ENCODE data around the gene ITGA2B.

The ITGA2B gene

DNA sequence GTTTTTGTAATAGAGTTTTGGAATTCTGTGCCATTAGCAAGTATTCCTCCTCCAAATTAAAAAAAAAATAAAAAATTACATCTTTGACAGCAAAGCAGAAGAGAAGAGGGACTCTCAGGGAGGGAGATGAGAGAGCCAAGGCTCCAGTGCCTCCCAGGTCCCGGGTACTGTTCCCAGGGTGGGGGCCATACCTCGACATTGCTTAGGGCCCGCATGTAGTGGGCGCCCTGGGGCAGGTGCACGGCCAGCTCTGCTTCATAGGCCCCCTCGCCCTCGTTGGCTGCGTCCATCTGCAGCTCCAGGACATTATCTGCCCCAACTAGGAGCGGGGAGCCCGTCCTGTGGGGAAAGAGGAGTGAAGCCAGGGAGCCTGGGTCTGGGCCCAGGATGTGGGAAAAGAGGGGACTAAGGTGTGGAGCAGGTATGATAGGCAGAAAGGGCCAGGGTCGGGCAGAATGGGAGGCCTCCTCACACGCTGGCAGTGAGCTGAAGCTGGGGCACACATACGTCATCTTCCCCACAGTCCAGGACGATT is 11.2 kb downstream of the ITGA2B start:
- no peak for TF ChIP-seq SIN3A (IDR thresholded peaks at IDR 0.05; ENCODE audit: borderline replicate concordance, insufficient read depth, low read length)
- no peak for TF ChIP-seq POLR2AphosphoS5 (IDR thresholded peaks at IDR 0.05; ENCODE audit: low read depth, low read length)
- no peak for TF ChIP-seq FOXP2 (optimal IDR thresholded peaks at IDR 0.05; ENCODE audit: borderline replicate concordance, extremely low read depth, extremely low read length, insufficient read depth)
- TF ChIP-seq TAF1 (IDR thresholded peaks at IDR 0.05; ENCODE audit: borderline replicate concordance, insufficient read depth, low read length) = no peak
- TF ChIP-seq, protein P1, sequence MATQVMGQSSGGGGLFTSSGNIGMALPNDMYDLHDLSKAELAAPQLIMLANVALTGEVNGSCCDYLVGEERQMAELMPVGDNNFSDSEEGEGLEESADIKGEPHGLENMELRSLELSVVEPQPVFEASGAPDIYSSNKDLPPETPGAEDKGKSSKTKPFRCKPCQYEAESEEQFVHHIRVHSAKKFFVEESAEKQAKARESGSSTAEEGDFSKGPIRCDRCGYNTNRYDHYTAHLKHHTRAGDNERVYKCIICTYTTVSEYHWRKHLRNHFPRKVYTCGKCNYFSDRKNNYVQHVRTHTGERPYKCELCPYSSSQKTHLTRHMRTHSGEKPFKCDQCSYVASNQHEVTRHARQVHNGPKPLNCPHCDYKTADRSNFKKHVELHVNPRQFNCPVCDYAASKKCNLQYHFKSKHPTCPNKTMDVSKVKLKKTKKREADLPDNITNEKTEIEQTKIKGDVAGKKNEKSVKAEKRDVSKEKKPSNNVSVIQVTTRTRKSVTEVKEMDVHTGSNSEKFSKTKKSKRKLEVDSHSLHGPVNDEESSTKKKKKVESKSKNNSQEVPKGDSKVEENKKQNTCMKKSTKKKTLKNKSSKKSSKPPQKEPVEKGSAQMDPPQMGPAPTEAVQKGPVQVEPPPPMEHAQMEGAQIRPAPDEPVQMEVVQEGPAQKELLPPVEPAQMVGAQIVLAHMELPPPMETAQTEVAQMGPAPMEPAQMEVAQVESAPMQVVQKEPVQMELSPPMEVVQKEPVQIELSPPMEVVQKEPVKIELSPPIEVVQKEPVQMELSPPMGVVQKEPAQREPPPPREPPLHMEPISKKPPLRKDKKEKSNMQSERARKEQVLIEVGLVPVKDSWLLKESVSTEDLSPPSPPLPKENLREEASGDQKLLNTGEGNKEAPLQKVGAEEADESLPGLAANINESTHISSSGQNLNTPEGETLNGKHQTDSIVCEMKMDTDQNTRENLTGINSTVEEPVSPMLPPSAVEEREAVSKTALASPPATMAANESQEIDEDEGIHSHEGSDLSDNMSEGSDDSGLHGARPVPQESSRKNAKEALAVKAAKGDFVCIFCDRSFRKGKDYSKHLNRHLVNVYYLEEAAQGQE (IDR thresholded peaks at IDR 0.05; ENCODE audit: insufficient read depth in 1 of 2, low read depth in 2 of 2, low read length in 2 of 2) = no peak

DNA sequence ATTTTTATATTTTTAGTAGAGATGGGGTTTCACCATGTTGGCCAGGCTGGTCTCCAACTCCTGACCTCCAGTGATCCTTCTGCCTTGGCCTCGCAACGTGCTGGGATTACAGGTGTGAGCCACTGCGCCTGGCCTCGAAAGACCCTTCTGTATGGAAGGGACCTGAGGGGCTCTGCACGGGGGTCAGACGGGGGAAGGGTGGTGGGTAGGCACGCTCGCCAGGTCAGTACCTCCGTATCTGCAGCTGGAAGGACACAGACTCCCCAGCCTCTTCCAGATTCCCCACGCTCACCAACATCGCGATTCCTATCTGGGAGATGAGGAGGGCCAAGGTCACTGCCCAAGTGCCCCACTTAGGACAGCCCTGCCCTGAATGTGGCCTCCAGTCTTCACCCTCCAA is 12.7 kb downstream of the ITGA2B start:
- TF ChIP-seq TAF1 (IDR thresholded peaks at IDR 0.05; ENCODE audit: borderline replicate concordance, insufficient read depth, low read length) (no peak), POLR2AphosphoS5 (IDR thresholded peaks at IDR 0.05; ENCODE audit: low read depth, low read length) (no peak), FOXP2 (optimal IDR thresholded peaks at IDR 0.05; ENCODE audit: borderline replicate concordance, extremely low read depth, extremely low read length, insufficient read depth) (no peak), SIN3A (IDR thresholded peaks at IDR 0.05; ENCODE audit: borderline replicate concordance, insufficient read depth, low read length) (no peak)
- TF ChIP-seq, protein P1 (IDR thresholded peaks at IDR 0.05; ENCODE audit: insufficient read depth in 1 of 2, low read depth in 2 of 2, low read length in 2 of 2) = no peak

GRCh38 chr17:44376124-44376523 is 13.3 kb downstream of the ITGA2B start:
- no peak for TF ChIP-seq SIN3A (IDR thresholded peaks at IDR 0.05; ENCODE audit: borderline replicate concordance, insufficient read depth, low read length)
- TF ChIP-seq, protein P1 (IDR thresholded peaks at IDR 0.05; ENCODE audit: insufficient read depth in 1 of 2, low read depth in 2 of 2, low read length in 2 of 2) = no peak
- TF ChIP-seq TAF1 (IDR thresholded peaks at IDR 0.05; ENCODE audit: borderline replicate concordance, insufficient read depth, low read length) = no peak
- TF ChIP-seq POLR2AphosphoS5 (IDR thresholded peaks at IDR 0.05; ENCODE audit: low read depth, low read length) = no peak
- no peak for TF ChIP-seq FOXP2 (optimal IDR thresholded peaks at IDR 0.05; ENCODE audit: borderline replicate concordance, extremely low read depth, extremely low read length, insufficient read depth)

GRCh38 chr17:44375196-44376017 is 14.0 kb downstream of the ITGA2B start:
- TF ChIP-seq TAF1 (IDR thresholded peaks at IDR 0.05; ENCODE audit: borderline replicate concordance, insufficient read depth, low read length) (no peak), FOXP2 (optimal IDR thresholded peaks at IDR 0.05; ENCODE audit: borderline replicate concordance, extremely low read depth, extremely low read length, insufficient read depth) (no peak)

- no peak for TF ChIP-seq FOXP2 (optimal IDR thresholded peaks at IDR 0.05; ENCODE audit: borderline replicate concordance, extremely low read depth, extremely low read length, insufficient read depth)
- no peak for TF ChIP-seq SIN3A (IDR thresholded peaks at IDR 0.05; ENCODE audit: borderline replicate concordance, insufficient read depth, low read length)
- no peak for TF ChIP-seq POLR2AphosphoS5 (IDR thresholded peaks at IDR 0.05; ENCODE audit: low read depth, low read length)
- TF ChIP-seq TAF1 (IDR thresholded peaks at IDR 0.05; ENCODE audit: borderline replicate concordance, insufficient read depth, low read length) = no peak
- TF ChIP-seq, protein P1 (IDR thresholded peaks at IDR 0.05; ENCODE audit: insufficient read depth in 1 of 2, low read depth in 2 of 2, low read length in 2 of 2) = no peak
Observed at GRCh38 chr17:44374306-44375195, 14.9 kb downstream of the ITGA2B start.

Measured in PFSK-1 (cell line).